ENCODE data around the gene SYDE2.
"Not testable (repeated sequence)": the region's sequence is repeated elsewhere in the genome, so short reads cannot be mapped to it uniquely, and the experiment has no call there.

The SYDE2 gene

DNA sequence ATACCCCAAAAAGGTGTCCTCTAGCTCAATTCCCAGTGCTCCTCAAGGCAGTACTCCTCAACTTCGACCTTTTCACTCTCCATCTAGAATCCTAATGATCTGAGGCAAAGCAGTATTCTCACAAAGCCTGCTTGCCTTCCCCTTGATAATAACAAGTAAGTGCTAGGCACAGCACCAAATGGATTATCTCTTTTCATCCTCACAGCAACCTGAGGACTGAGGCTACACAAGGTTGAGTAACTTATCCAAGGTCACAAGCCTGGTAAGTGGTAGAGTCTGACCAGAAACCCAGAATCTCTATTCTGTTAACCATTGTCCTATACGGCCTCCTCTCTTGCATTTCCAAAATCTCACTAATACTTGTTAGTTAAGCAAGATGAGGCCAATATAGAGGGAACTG, 5.1 kb downstream of the SYDE2 start:
- Histone ChIP-seq H3K27me3 (ENCODE audit: insufficient read depth, low read depth) (no peaks in the 10 kb centered on the region), H3K27ac (no peak overlapping the region), H3K36me3 (ENCODE audit: insufficient read depth) (no peaks in the 10 kb centered on the region), H2AFZ (ENCODE audit: low read depth) (no peak overlapping the region), H3K4me1 (ENCODE audit: low read depth, poor library complexity, severe bottlenecking) (peaks cover 38% of the 10 kb centered on the region), H3K9ac (no peak overlapping the region), H3K79me2 (ENCODE audit: insufficient read depth, low read depth) (no peaks in the 10 kb centered on the region), H3K4me3 (IDR thresholded peaks at IDR 0.05; ENCODE audit: insufficient read depth, low read depth, low read length) (no peak overlapping the region), H4K20me1 (ENCODE audit: insufficient read depth) (no peaks in the 10 kb centered on the region), H3K4me2 (no peak overlapping the region)
- TF ChIP-seq, protein P1, sequence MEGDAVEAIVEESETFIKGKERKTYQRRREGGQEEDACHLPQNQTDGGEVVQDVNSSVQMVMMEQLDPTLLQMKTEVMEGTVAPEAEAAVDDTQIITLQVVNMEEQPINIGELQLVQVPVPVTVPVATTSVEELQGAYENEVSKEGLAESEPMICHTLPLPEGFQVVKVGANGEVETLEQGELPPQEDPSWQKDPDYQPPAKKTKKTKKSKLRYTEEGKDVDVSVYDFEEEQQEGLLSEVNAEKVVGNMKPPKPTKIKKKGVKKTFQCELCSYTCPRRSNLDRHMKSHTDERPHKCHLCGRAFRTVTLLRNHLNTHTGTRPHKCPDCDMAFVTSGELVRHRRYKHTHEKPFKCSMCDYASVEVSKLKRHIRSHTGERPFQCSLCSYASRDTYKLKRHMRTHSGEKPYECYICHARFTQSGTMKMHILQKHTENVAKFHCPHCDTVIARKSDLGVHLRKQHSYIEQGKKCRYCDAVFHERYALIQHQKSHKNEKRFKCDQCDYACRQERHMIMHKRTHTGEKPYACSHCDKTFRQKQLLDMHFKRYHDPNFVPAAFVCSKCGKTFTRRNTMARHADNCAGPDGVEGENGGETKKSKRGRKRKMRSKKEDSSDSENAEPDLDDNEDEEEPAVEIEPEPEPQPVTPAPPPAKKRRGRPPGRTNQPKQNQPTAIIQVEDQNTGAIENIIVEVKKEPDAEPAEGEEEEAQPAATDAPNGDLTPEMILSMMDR (conservative IDR thresholded peaks at IDR 0.05; ENCODE audit: low read depth, low read length) = no peak

DNA sequence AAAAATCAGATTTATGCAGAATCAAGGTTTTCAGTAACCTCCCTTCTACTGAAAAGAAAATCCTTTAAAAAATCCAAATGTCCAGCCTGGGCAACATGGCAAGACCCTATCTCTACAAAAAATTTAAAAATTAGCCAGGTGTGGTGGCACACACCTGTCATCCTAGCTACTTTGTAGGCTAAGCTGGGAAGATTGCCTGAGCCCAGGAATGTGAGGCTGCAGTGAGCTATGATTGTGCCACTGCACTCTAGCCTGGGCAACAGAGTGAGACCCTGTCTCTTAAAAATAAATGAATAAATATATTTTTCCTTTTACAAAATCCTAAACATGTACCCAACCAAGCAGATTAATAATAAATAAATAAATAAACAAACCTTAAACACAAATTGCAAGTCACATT, 8.7 kb downstream of the SYDE2 start:
- not testable (repeated sequence) for H3K36me3 ChIP-seq (ENCODE audit: insufficient read depth); H3K9ac ChIP-seq; H3K27ac ChIP-seq; H4K20me1 ChIP-seq (ENCODE audit: insufficient read depth); H3K4me2 ChIP-seq; H2AFZ ChIP-seq (ENCODE audit: low read depth); H3K27me3 ChIP-seq (ENCODE audit: insufficient read depth, low read depth); H3K4me3 ChIP-seq (IDR thresholded peaks at IDR 0.05; ENCODE audit: insufficient read depth, low read depth, low read length); H3K79me2 ChIP-seq (ENCODE audit: insufficient read depth, low read depth)
- H3K4me1 ChIP-seq (ENCODE audit: low read depth, poor library complexity, severe bottlenecking) = peaks cover 20% of the 10 kb centered on the region

DNA sequence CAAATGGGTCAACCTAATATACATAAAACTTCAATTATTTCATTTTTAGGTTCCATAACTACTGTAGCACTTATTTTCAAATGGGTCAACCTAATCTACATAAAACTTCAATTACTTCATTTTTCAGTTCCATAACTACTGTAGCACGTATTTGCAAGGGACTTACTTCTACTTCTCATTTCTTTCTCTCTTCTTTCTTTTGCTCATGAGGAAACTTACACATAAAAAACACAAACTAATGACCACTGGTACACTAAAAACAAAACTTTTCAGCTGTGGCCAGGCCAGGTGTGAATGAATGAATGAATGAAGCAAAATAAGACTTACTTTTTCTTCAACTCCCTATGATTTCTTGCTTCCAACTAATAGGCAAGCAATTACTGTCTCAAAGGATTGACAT, 11.7 kb downstream of the SYDE2 start:
- no peak overlapping the region for H3K4me3 ChIP-seq (IDR thresholded peaks at IDR 0.05; ENCODE audit: insufficient read depth, low read depth, low read length)
- no peak overlapping the region for H2AFZ ChIP-seq (ENCODE audit: low read depth)
- no peaks in the 10 kb centered on the region for H3K36me3 ChIP-seq (ENCODE audit: insufficient read depth)
- H3K27ac ChIP-seq = no peak overlapping the region
- TF ChIP-seq, protein P1 (conservative IDR thresholded peaks at IDR 0.05; ENCODE audit: low read depth, low read length) = no peak
- H3K27me3 ChIP-seq (ENCODE audit: insufficient read depth, low read depth) = no peaks in the 10 kb centered on the region
- H3K4me1 ChIP-seq (ENCODE audit: low read depth, poor library complexity, severe bottlenecking) = peaks cover 20% of the 10 kb centered on the region
- no peak overlapping the region for H3K9ac ChIP-seq
- H4K20me1 ChIP-seq (ENCODE audit: insufficient read depth) = no peaks in the 10 kb centered on the region
- no peak overlapping the region for H3K4me2 ChIP-seq
- H3K79me2 ChIP-seq (ENCODE audit: insufficient read depth, low read depth) = no peaks in the 10 kb centered on the region

DNA sequence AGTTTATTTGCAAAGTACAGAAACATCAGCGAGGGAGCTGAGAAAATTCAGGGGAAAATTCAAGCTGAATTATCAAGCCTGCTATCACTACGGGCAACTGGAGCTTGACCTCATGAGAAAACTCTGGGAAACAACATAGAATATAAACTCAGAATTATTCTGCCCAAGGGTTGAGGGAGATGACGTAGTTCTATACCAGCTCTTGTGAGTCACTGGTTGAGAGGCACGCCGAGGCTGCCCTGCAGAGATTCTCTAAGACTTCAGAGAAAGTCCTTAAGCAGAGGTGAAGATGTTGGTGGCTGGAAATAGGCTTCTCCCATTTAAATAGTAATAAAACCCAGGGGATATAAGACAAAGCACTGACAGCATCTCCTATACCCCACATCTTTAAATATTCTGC, 12.3 kb downstream of the SYDE2 start:
- H3K4me2 ChIP-seq = no peak overlapping the region
- H4K20me1 ChIP-seq (ENCODE audit: insufficient read depth) = no peaks in the 10 kb centered on the region
- H3K4me3 ChIP-seq (IDR thresholded peaks at IDR 0.05; ENCODE audit: insufficient read depth, low read depth, low read length) = no peak overlapping the region
- no peak overlapping the region for H3K9ac ChIP-seq
- TF ChIP-seq, protein P1 (conservative IDR thresholded peaks at IDR 0.05; ENCODE audit: low read depth, low read length) = no peak
- no peaks in the 10 kb centered on the region for H3K27me3 ChIP-seq (ENCODE audit: insufficient read depth, low read depth)
- H2AFZ ChIP-seq (ENCODE audit: low read depth) = no peak overlapping the region
- H3K27ac ChIP-seq = no peak overlapping the region
- H3K36me3 ChIP-seq (ENCODE audit: insufficient read depth) = no peaks in the 10 kb centered on the region
- H3K79me2 ChIP-seq (ENCODE audit: insufficient read depth, low read depth) = no peaks in the 10 kb centered on the region
- peaks cover 18% of the 10 kb centered on the region for H3K4me1 ChIP-seq (ENCODE audit: low read depth, poor library complexity, severe bottlenecking)

DNA sequence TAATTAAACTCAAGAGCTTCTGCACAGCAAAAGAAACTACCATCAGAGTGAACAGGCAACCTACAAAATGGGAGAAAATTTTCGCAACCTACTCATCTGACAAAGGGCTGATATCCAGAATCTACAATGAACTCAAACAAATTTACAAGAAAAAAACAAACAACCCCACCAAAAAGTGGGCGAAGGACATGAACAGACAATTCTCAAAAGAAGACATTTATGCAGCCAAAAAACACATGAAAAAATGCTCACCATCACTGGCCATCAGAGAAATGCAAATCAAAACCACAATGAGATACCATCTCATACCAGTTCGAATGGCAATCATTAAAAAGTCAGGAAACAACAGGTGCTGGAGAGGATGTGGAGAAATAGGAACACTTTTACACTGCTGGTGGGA, 13.8 kb downstream of the SYDE2 start:
- not testable (repeated sequence) for H2AFZ ChIP-seq (ENCODE audit: low read depth); H4K20me1 ChIP-seq (ENCODE audit: insufficient read depth); H3K27me3 ChIP-seq (ENCODE audit: insufficient read depth, low read depth); H3K4me3 ChIP-seq (IDR thresholded peaks at IDR 0.05; ENCODE audit: insufficient read depth, low read depth, low read length); H3K27ac ChIP-seq; H3K36me3 ChIP-seq (ENCODE audit: insufficient read depth); H3K9ac ChIP-seq; H3K4me1 ChIP-seq (ENCODE audit: low read depth, poor library complexity, severe bottlenecking); H3K4me2 ChIP-seq; H3K79me2 ChIP-seq (ENCODE audit: insufficient read depth, low read depth)
